ENCODE results near the gene TMEM263. TPM values are rescaled to one million over a fixed set of nuclear protein-coding genes. Genes with fewer than 3 reads are reported as not detected.

The TMEM263 gene
- total RNA-seq, 6 experiments from 2014 or later: 157 to 188 (median 167) TPM

- no peak for TF ChIP-seq CTCF (IDR thresholded peaks at IDR 0.05)
- Mint-ChIP-seq H3K36me3 (ENCODE audit: low read depth) (no peaks in the 10 kb centered on the region), H3K4me1 (ENCODE audit: low read depth) (no peaks in the 10 kb centered on the region), H3K9me3 (no peaks in the 10 kb centered on the region), H3K27me3 (ENCODE audit: insufficient read depth) (peaks cover 3% of the 10 kb centered on the region), H3K4me3 (no peak overlapping the region), H3K27ac (no peak overlapping the region)
- no peak for DNase-seq
These were observed 45.5 kb upstream of the TMEM263 start for GRCh38 chr12:106910202-106910601.

- no peaks in the 10 kb centered on the region; the same call in 1 of the 2 replicates for H3K27me3 Mint-ChIP-seq (ENCODE audit: insufficient read depth)
- DNase-seq: no peak
- no peak overlapping the region for H3K4me3 Mint-ChIP-seq
- no peak overlapping the region for H3K27ac Mint-ChIP-seq
- no peaks in the 10 kb centered on the region for H3K4me1 Mint-ChIP-seq (ENCODE audit: low read depth)
- no peaks in the 10 kb centered on the region for H3K9me3 Mint-ChIP-seq
- no peak for TF ChIP-seq CTCF (IDR thresholded peaks at IDR 0.05)
- no peaks in the 10 kb centered on the region for H3K36me3 Mint-ChIP-seq (ENCODE audit: low read depth)
These were observed 44.1 kb upstream of the TMEM263 start for GRCh38 chr12:106911581-106911980.

GRCh38 chr12:106913456-106913855 is 42.3 kb upstream of the TMEM263 start:
- Mint-ChIP-seq H3K4me1 (ENCODE audit: low read depth) (no peaks in the 10 kb centered on the region), H3K27me3 (ENCODE audit: insufficient read depth) (peaks cover 5% of the 10 kb centered on the region), H3K4me3 (no peak overlapping the region), H3K36me3 (ENCODE audit: low read depth) (no peaks in the 10 kb centered on the region), H3K9me3 (no peaks in the 10 kb centered on the region), H3K27ac (no peak overlapping the region)
- no peak for TF ChIP-seq CTCF (IDR thresholded peaks at IDR 0.05)
- DNase-seq: no peak

DNA sequence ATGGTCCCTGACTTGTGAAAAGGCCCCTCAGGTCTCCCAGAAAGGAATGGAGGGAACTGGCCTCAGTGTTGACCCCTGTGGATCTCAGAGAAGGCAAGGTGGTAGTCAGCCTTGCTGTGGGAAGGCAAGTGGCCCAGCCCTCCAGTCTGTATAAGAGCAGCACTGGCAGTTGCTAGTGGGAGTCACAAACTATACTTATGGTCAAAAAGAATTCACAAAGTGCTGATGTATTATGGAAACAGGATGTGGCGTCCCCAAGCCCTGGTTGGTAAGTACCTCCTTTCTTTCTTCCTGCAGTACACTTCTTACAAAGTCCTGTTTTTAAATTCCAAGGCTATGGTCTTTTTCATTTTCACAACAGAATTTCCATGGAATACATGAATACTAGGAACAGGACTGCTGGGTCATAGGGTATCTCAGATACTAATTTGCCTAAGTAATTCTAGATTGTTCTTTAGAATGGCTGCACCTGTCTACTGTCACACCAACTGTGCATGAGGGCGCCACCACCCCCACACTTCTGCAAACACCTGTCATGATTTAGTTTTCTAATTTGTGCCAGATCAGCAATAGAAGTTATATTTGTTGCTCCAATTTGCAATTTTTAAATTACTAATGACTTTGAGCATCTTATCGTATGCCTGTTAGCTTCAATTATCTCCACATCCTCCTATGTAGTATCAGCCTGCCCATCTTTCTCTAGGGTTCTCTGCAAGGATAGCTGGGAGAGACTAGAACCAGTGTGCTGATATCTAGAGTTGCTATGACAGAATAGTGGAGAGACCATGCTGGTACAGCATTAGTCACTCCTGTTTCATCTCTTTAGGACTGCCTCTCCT is 40.7 kb upstream of the TMEM263 start:
- Mint-ChIP-seq H3K27me3 (ENCODE audit: insufficient read depth) (peaks cover 8% of the 10 kb centered on the region), H3K4me1 (ENCODE audit: low read depth) (peaks cover 5% of the 10 kb centered on the region; the same call in 1 of the 2 replicates), H3K4me3 (no peak overlapping the region), H3K36me3 (ENCODE audit: low read depth) (no peaks in the 10 kb centered on the region), H3K27ac (no peak overlapping the region), H3K9me3 (no peaks in the 10 kb centered on the region)
- DNase-seq: no peak
- TF ChIP-seq CTCF (IDR thresholded peaks at IDR 0.05): no peak

- peaks cover 8% of the 10 kb centered on the region for H3K27me3 Mint-ChIP-seq (ENCODE audit: insufficient read depth)
- H3K36me3 Mint-ChIP-seq (ENCODE audit: low read depth): no peaks in the 10 kb centered on the region
- no peak for DNase-seq
- H3K27ac Mint-ChIP-seq: no peak overlapping the region
- no peak overlapping the region for H3K4me3 Mint-ChIP-seq
- H3K9me3 Mint-ChIP-seq: no peaks in the 10 kb centered on the region
- peaks cover 5% of the 10 kb centered on the region; the same call in 1 of the 2 replicates for H3K4me1 Mint-ChIP-seq (ENCODE audit: low read depth)
- TF ChIP-seq CTCF (IDR thresholded peaks at IDR 0.05): no peak
These were observed 40.1 kb upstream of the TMEM263 start for GRCh38 chr12:106915635-106916026.

Measured in HFFc6 (cell line).